GM12864 (cell line): ENCODE results near the gene PARN.

Experiments
- DNase-seq: peaks from one replicate; pipeline ENCODE4 v3.0.0-alpha.2; 2011; ENCODE audit warnings: low read depth
- H3K4me3 ChIP-seq: 2 replicates; pipeline ENCODE4 v1.5.1; 2011; ENCODE audit warnings: mild to moderate bottlenecking, low read depth, low read length, control low read depth
- CTCF ChIP-seq: IDR thresholded peaks from 2 replicates; pipeline ENCODE4 v1.5.1; 2011; ENCODE audit warnings: low read depth, mild to moderate bottlenecking, moderate library complexity, low read length, control low read depth, inconsistent platforms; ENCODE audit errors: missing control alignments

PARN gene

DNA sequence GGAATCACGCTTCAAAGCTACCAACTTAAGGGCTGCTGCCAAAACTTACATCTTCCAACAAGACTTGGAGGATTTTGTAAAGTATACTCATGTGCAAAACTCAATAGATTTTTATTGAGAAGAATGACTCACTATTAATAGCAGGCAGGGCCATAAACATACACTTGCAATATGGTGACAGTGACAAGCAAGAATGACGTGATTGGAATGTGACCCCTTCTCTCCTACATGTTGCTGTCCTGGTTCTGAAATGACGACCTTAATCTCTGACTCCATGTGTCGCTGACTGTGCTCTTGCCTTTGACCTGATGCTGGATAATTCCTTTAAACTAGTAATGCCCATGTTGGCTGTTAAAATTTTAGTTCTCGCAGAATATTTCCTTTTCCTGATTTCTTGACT lies 174.5 kb downstream of the PARN start:
- H3K4me3 ChIP-seq: no peak overlapping the region
- no peak for TF ChIP-seq CTCF
- no peak for DNase-seq

DNA sequence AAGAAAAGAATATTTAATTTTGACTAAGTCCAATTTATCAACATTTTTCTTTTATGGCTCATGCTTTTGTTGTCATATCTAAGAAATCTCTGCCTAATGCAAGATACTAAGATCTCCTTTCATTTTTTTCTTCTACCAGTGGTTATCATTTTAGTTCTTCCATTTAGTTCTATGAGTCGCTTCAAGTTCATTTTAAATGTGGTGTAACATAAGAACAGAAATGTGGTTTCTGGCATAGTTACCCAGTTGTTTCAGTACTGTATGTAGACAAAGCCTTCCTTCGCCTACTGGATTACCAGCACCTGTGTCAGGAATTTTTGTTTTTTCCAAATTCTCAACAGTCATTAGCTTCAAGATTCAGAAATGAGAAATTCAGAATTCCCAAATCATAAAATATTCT lies 175.7 kb downstream of the PARN start:
- DNase-seq: no peak
- TF ChIP-seq CTCF: no peak
- H3K4me3 ChIP-seq: no peak overlapping the region

GRCh38 chr16:14452066-14452465 lies 178.0 kb downstream of the PARN start:
- no peak for DNase-seq
- no peak for TF ChIP-seq CTCF
- H3K4me3 ChIP-seq: no peak overlapping the region

- no peak for TF ChIP-seq CTCF
- no peak for DNase-seq
- no peak overlapping the region for H3K4me3 ChIP-seq
Measured at GRCh38 chr16:14450846-14451245, 179.2 kb downstream of the PARN start.

GRCh38 chr16:14449790-14450480 lies 180.1 kb downstream of the PARN start:
- no peak for TF ChIP-seq CTCF
- DNase-seq: no peak
- no peak overlapping the region for H3K4me3 ChIP-seq

GRCh38 chr16:14449334-14449733 lies 180.7 kb downstream of the PARN start:
- H3K4me3 ChIP-seq: no peak overlapping the region
- no peak for DNase-seq
- TF ChIP-seq CTCF: no peak

DNA sequence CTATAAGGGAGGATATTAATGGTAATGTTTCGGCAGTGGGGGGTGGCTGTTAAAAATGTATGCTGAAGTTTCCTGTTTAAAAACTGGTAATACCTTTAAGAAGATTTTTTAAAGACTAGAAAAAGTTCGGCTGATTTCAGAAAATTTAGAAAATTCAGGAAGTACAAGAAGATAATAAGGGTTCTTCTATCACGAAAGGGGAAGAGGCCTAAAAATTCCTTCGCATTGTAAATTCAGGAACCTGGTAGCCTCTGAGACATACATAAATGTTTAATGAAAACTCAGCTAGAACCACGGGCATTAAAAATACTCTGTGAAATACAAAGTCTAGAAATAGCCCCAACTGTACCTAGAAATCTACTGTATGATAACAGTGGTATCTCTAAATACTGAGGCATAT lies 181.2 kb downstream of the PARN start:
- DNase-seq: no peak
- no peak for TF ChIP-seq CTCF

More for the DNA sequence above, 181.2 kb downstream of the PARN start:
- no peak overlapping the region for H3K4me3 ChIP-seq
